ENCODE data around the gene RPL19. TPM values are rescaled to one million over a fixed set of nuclear protein-coding genes. Genes with fewer than 3 reads are reported as not detected.

Gene RPL19
- total and polyA plus RNA-seq, 2 donors (not counting 3 experiments of a cell fraction or from before 2014, with no cell fraction given), result 1,802 to 1,958 TPM

DNA sequence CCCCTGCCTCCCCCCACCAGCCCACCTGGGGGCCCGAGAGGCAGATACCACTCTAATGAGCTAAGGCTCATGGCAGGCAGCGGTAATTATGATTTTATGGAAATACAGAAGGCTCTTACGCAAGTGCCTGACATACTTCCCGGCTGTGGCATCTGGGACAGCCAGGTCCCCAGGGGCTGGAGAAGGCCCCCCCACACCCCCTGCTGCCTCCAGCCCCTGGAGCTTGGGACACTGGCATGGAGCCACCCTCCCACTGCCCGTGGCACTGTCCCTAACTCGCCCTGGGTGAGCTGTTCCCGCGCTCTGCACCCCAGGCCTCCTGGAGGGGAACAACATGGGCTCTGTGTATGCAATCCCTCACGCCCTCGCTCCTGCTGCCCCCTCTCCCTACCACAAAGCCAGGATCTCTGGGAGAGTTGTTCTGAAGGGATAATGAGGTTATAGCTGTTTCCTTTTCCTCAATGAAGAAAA is 31.0 kb downstream of the RPL19 start:
- Histone ChIP-seq H3K36me3 (ENCODE audit: control insufficient read depth in 2 of 2, extremely low read depth in 1 of 2, insufficient read depth in 2 of 2, low read length in 2 of 2) (no peaks in the 10 kb centered on the region), H2AFZ (ENCODE audit: low read depth, low read length) (no peak overlapping the region), H3K27me3 (ENCODE audit: control insufficient read depth in 2 of 2, insufficient read depth in 2 of 2, low read length in 2 of 2) (peaks cover 8 to 10% of the 10 kb centered on the region in 2 experiments), H3K9me3 (replicated peaks; ENCODE audit: control insufficient read depth, insufficient read depth, low read length) (no peaks in the 10 kb centered on the region), H3K4me1 (ENCODE audit: control insufficient read depth, extremely low read depth, insufficient read depth, low read length) (peaks cover 8% of the 10 kb centered on the region), H4K20me1 (replicated peaks; ENCODE audit: control insufficient read depth, extremely low read depth, insufficient read depth, low read length) (no peaks in the 10 kb centered on the region), H3K9me1 (replicated peaks; ENCODE audit: control insufficient read depth, extremely low read depth, insufficient read depth, low read length) (no peaks in the 10 kb centered on the region), H3K4me2 (ENCODE audit: insufficient read depth, low read length) (no peak overlapping the region), H3K4me3 (replicated peaks in 1 of 3; ENCODE audit: insufficient read depth in 1 of 3, low read depth in 1 of 3, low read length in 3 of 3) (no peak overlapping the region), H3K9ac (replicated peaks; ENCODE audit: extremely low read depth, insufficient read depth, low read length) (no peak overlapping the region), H3K79me2 (ENCODE audit: control insufficient read depth, insufficient read depth, low read length) (no peaks in the 10 kb centered on the region), H3K27ac (ENCODE audit: insufficient read depth, low read depth, low read length) (no peak overlapping the region)
- FAIRE-seq, result no peak
- dilution Hi-C loops (cut with MboI; ENCODE audit: extremely low pct_ligation_motif_present, low sequenced_read_pairs), result no loop called here
- no peak for TF ChIP-seq FOS (IDR thresholded peaks at IDR 0.05; ENCODE audit: borderline replicate concordance, insufficient read depth, low read length)
- no peak for TF ChIP-seq MAX (IDR thresholded peaks at IDR 0.05; ENCODE audit: insufficient read depth, insufficient read length)
- no peak for TF ChIP-seq JUN (IDR thresholded peaks at IDR 0.05; ENCODE audit: borderline replicate concordance, insufficient read depth, insufficient read length, low read depth)
- no peak for TF ChIP-seq POLR2AphosphoS5 (IDR thresholded peaks at IDR 0.05; ENCODE audit: insufficient read depth, low read depth, low read length)
- no peak for TF ChIP-seq MYC (IDR thresholded peaks at IDR 0.05; ENCODE audit: low read depth, low read length)
- TF ChIP-seq EZH2 (IDR thresholded peaks at IDR 0.05; ENCODE audit: borderline replicate concordance, low read depth, low read length, severe bottlenecking), result no peak
- no peak for TF ChIP-seq POLR2A (IDR thresholded peaks at IDR 0.05; ENCODE audit: low read depth, low read length)
- no peak for TF ChIP-seq GATA2 (IDR thresholded peaks at IDR 0.05; ENCODE audit: insufficient read depth, insufficient read length, low read depth, low read length)
- TF ChIP-seq, protein P1, sequence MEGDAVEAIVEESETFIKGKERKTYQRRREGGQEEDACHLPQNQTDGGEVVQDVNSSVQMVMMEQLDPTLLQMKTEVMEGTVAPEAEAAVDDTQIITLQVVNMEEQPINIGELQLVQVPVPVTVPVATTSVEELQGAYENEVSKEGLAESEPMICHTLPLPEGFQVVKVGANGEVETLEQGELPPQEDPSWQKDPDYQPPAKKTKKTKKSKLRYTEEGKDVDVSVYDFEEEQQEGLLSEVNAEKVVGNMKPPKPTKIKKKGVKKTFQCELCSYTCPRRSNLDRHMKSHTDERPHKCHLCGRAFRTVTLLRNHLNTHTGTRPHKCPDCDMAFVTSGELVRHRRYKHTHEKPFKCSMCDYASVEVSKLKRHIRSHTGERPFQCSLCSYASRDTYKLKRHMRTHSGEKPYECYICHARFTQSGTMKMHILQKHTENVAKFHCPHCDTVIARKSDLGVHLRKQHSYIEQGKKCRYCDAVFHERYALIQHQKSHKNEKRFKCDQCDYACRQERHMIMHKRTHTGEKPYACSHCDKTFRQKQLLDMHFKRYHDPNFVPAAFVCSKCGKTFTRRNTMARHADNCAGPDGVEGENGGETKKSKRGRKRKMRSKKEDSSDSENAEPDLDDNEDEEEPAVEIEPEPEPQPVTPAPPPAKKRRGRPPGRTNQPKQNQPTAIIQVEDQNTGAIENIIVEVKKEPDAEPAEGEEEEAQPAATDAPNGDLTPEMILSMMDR (IDR thresholded peaks at IDR 0.05; ENCODE audit: extremely low read depth in 1 of 2, insufficient read depth in 1 of 2, low read depth in 1 of 2, low read length in 2 of 2), result no peak
- ChIA-PET CTCF (interaction anchor here (0.7 to 4.9 kb wide), 15 partner anchors 9 to 249 kb away, joined by 3 to 112 read pairs (median 11); partner anchors contain the start of genes ARL5C and RPL19), POLR2A (no interaction called here)
- no peak for DNase-seq (ENCODE audit: low read depth, low spot score)
- no TSS peak for BruUV-seq (replicated peaks)
- intact Hi-C loops (cut with micrococcal nuclease), result no loop called here
